ENCODE results near the gene IVL. TPM values are rescaled to one million over a fixed set of nuclear protein-coding genes. Genes with fewer than 3 reads are reported as not detected.

Gene IVL
- total RNA-seq, 2 donors from 2014 or later = not detected

DNA sequence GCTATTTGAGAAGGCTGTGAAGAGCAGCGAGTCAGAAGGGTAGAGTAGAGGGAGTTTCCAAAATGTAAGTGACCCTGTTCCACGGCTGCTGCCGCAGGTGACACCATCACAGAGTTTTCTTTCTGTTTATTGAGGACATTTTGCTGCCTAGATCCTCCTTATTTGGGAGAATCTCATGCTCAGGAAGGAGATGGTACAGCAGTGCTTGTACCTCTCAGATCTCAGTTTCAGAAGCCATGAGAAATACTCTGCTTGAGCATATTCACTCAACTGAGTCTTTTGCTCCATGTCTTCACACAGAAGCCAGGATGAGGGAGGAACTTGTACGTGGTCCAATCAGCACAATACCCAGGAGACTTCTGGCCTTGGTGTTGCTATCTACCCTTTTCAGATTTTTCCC, 47.0 kb upstream of the IVL start:
- TF ChIP-seq, protein P1, sequence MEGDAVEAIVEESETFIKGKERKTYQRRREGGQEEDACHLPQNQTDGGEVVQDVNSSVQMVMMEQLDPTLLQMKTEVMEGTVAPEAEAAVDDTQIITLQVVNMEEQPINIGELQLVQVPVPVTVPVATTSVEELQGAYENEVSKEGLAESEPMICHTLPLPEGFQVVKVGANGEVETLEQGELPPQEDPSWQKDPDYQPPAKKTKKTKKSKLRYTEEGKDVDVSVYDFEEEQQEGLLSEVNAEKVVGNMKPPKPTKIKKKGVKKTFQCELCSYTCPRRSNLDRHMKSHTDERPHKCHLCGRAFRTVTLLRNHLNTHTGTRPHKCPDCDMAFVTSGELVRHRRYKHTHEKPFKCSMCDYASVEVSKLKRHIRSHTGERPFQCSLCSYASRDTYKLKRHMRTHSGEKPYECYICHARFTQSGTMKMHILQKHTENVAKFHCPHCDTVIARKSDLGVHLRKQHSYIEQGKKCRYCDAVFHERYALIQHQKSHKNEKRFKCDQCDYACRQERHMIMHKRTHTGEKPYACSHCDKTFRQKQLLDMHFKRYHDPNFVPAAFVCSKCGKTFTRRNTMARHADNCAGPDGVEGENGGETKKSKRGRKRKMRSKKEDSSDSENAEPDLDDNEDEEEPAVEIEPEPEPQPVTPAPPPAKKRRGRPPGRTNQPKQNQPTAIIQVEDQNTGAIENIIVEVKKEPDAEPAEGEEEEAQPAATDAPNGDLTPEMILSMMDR (conservative IDR thresholded peaks at IDR 0.05) = no peak
- no peaks in the 10 kb centered on the region for H3K36me3 ChIP-seq (ENCODE audit: control insufficient read depth, insufficient read depth, low read length)
- H3K4me1 ChIP-seq (ENCODE audit: control insufficient read depth, insufficient read depth, low read length) = no peaks in the 10 kb centered on the region
- Mint-ChIP-seq H3K27me3 (ENCODE audit: insufficient read depth) (no peaks in the 10 kb centered on the region), H3K36me3 (ENCODE audit: low read depth) (no peaks in the 10 kb centered on the region), H3K4me1 (no peaks in the 10 kb centered on the region), H3K4me3 (no peak overlapping the region), H3K9me3 (peaks cover 67% of the 10 kb centered on the region), H3K27ac (no peak overlapping the region)
- no peaks in the 10 kb centered on the region for H3K27me3 ChIP-seq (ENCODE audit: control insufficient read depth, insufficient read depth, low read length, poor library complexity, severe bottlenecking)
- 44 to 60% methylated on average over 4 of the region's 4 CpGs for WGBS, 2 experiments (ENCODE audit: insufficient coverage in 1 of 2, insufficient read length in 1 of 2)
- no peak for DNase-seq
- no peak overlapping the region for H3K27ac ChIP-seq (ENCODE audit: low read depth, low read length)
- no peak overlapping the region for H3K4me3 ChIP-seq (ENCODE audit: low read length)
- peaks cover 79% of the 10 kb centered on the region for H3K9me3 ChIP-seq (ENCODE audit: control insufficient read depth, low read length)
- no peak overlapping the region for H3K9ac ChIP-seq (ENCODE audit: extremely low read depth, low read length, poor library complexity, severe bottlenecking)

DNA sequence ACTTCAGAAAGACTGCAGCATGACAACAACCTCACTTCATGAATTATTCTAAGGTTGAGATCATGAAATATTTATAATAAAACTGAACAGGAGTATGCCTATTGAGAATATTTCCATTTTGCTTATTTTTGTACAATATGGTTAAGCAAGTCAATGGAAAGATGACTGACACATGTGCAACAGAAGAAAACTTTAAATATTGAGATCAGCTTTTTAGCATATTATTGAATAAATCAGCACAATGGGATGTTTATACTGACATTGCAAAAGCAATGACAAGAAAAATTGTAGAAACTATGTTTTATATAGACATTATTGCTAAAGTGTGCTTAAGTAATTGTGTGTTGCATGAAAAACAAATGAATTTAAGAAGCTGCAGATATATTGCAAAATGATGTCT, 43.9 kb upstream of the IVL start:
- H3K27me3 Mint-ChIP-seq (ENCODE audit: insufficient read depth) = no peaks in the 10 kb centered on the region
- no peak overlapping the region for H3K9ac ChIP-seq (ENCODE audit: extremely low read depth, low read length, poor library complexity, severe bottlenecking)
- no peaks in the 10 kb centered on the region for H3K36me3 ChIP-seq (ENCODE audit: control insufficient read depth, insufficient read depth, low read length)
- no peaks in the 10 kb centered on the region for H3K36me3 Mint-ChIP-seq (ENCODE audit: low read depth)
- H3K9me3 Mint-ChIP-seq = peaks cover 39% of the 10 kb centered on the region
- H3K4me3 ChIP-seq (ENCODE audit: low read length) = no peak overlapping the region
- H3K27ac Mint-ChIP-seq = no peak overlapping the region
- H3K4me1 ChIP-seq (ENCODE audit: control insufficient read depth, insufficient read depth, low read length) = no peaks in the 10 kb centered on the region
- H3K27me3 ChIP-seq (ENCODE audit: control insufficient read depth, insufficient read depth, low read length, poor library complexity, severe bottlenecking) = no peaks in the 10 kb centered on the region
- peaks cover 65% of the 10 kb centered on the region for H3K9me3 ChIP-seq (ENCODE audit: control insufficient read depth, low read length)
- H3K4me1 Mint-ChIP-seq = no peaks in the 10 kb centered on the region
- H3K27ac ChIP-seq (ENCODE audit: low read depth, low read length) = no peak overlapping the region
- H3K4me3 Mint-ChIP-seq = no peak overlapping the region
- TF ChIP-seq, protein P1 (conservative IDR thresholded peaks at IDR 0.05) = no peak
- no peak for DNase-seq

DNA sequence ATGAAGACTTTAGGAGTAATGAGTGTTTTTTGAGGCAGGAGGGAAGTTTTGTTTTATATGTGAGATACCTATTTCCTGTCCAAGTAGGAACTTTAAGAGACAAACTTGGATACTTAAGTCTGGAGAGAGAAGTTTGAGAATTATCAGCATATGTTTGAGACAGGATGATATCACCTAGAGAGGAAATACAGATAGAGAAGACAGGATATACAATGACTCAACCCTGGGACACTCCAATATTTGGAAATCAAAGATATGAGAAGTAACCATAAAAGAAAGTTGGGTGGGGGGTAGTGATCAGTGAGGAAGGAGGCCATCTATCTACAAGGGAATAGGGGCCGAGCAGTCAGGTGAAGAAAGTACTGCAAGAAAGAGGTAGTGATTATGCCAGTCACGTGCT, 42.0 kb upstream of the IVL start:
- no peak for DNase-seq
- 65 to 68% methylated on average over 2 of the region's 2 CpGs for WGBS, 2 experiments (ENCODE audit: insufficient coverage in 1 of 2, insufficient read length in 1 of 2)
- peaks cover 20% of the 10 kb centered on the region for H3K9me3 Mint-ChIP-seq
- H3K36me3 ChIP-seq (ENCODE audit: control insufficient read depth, insufficient read depth, low read length) = no peaks in the 10 kb centered on the region
- H3K9me3 ChIP-seq (ENCODE audit: control insufficient read depth, low read length) = peaks cover 52% of the 10 kb centered on the region
- no peak overlapping the region for H3K9ac ChIP-seq (ENCODE audit: extremely low read depth, low read length, poor library complexity, severe bottlenecking)
- TF ChIP-seq, protein P1 (conservative IDR thresholded peaks at IDR 0.05) = no peak
- H3K4me1 ChIP-seq (ENCODE audit: control insufficient read depth, insufficient read depth, low read length) = no peaks in the 10 kb centered on the region
- no peaks in the 10 kb centered on the region for H3K4me1 Mint-ChIP-seq
- no peak overlapping the region for H3K27ac ChIP-seq (ENCODE audit: low read depth, low read length)
- no peak overlapping the region for H3K4me3 ChIP-seq (ENCODE audit: low read length)
- no peak overlapping the region for H3K27ac Mint-ChIP-seq
- H3K27me3 ChIP-seq (ENCODE audit: control insufficient read depth, insufficient read depth, low read length, poor library complexity, severe bottlenecking) = no peaks in the 10 kb centered on the region
- no peaks in the 10 kb centered on the region for H3K36me3 Mint-ChIP-seq (ENCODE audit: low read depth)
- H3K4me3 Mint-ChIP-seq = no peak overlapping the region
- no peaks in the 10 kb centered on the region for H3K27me3 Mint-ChIP-seq (ENCODE audit: insufficient read depth)

All from endodermal cell (in vitro differentiated cells).